ENCODE data around the gene ADAM15.

ADAM15 gene

GRCh38 chr1:155011437-155012025 lies 39.6 kb upstream of the ADAM15 start:
- no peak for DNase-seq (ENCODE audit: low read depth, low spot score)

GRCh38 chr1:155012026-155012546 lies 39.0 kb upstream of the ADAM15 start:
- DNase-seq (ENCODE audit: low read depth, low spot score) = no peak

GRCh38 chr1:155012776-155013602 lies 38.1 kb upstream of the ADAM15 start:
- no peak for DNase-seq (ENCODE audit: low read depth, low spot score)

GRCh38 chr1:155013632-155014031 lies 37.5 kb upstream of the ADAM15 start:
- no peak for DNase-seq (ENCODE audit: low read depth, low spot score)

- no peak for DNase-seq (ENCODE audit: low read depth, low spot score)
Observed at GRCh38 chr1:155014709-155015508, 36.2 kb upstream of the ADAM15 start.

- DNase-seq (ENCODE audit: low read depth, low spot score) = no peak
Observed at GRCh38 chr1:155015527-155016230, 35.4 kb upstream of the ADAM15 start.

GRCh38 chr1:155016231-155016831 lies 34.8 kb upstream of the ADAM15 start:
- DNase-seq (ENCODE audit: low read depth, low spot score) = no peak

GRCh38 chr1:155017041-155017945 lies 33.8 kb upstream of the ADAM15 start:
- peak; percentile 84 for DNase-seq (ENCODE audit: low read depth, low spot score)

- no peak for DNase-seq (ENCODE audit: low read depth, low spot score)
Observed at GRCh38 chr1:155017946-155018316, 33.2 kb upstream of the ADAM15 start.

GRCh38 chr1:155018617-155019348 lies 32.3 kb upstream of the ADAM15 start:
- no peak for DNase-seq (ENCODE audit: low read depth, low spot score)

GRCh38 chr1:155019377-155020245 lies 31.5 kb upstream of the ADAM15 start:
- no peak for DNase-seq (ENCODE audit: low read depth, low spot score)

- no peak for DNase-seq (ENCODE audit: low read depth, low spot score)
Observed at GRCh38 chr1:155022136-155022926, 28.8 kb upstream of the ADAM15 start.

GRCh38 chr1:155022927-155023236 lies 28.2 kb upstream of the ADAM15 start:
- no peak for DNase-seq (ENCODE audit: low read depth, low spot score)

- no peak for DNase-seq (ENCODE audit: low read depth, low spot score)
Observed at GRCh38 chr1:155023627-155024026, 27.5 kb upstream of the ADAM15 start.

GRCh38 chr1:155024315-155024714 lies 26.8 kb upstream of the ADAM15 start:
- DNase-seq (ENCODE audit: low read depth, low spot score) = no peak

- DNase-seq (ENCODE audit: low read depth, low spot score) = no peak
Observed at GRCh38 chr1:155026154-155026553, 25.0 kb upstream of the ADAM15 start.

- no peak for DNase-seq (ENCODE audit: low read depth, low spot score)
Observed at GRCh38 chr1:155026588-155026987, 24.5 kb upstream of the ADAM15 start.

All from activated naive CD8-positive, alpha-beta T cell treated with anti-CD3 and anti-CD28 coated beads, Interleukin-2, amount 50 U/mL, for 16 hours (primary cell).